Fibroblast of lung (primary cell): ENCODE results near the gene SOX12. TPM values are rescaled to one million over a fixed set of nuclear protein-coding genes. Genes with fewer than 3 reads are reported as not detected.

Experiments
- DNase-seq, 2 donors: peaks; one replicate each; pipeline versions ENCODE4 v3.0.0 to v3.0.0-alpha.2; 2010; ENCODE audit warnings: low read depth in 2 of 2
- H2AFZ ChIP-seq: 2 replicates; pipeline ENCODE4 v1.5.1; 2012; ENCODE audit warnings: low read length, control low read depth, inconsistent platforms
- H3K27ac ChIP-seq: 2 replicates; pipeline ENCODE4 v1.5.1; 2011; ENCODE audit warnings: low read length, control low read depth; ENCODE audit not compliant: insufficient read depth
- H3K27me3 ChIP-seq: 2 replicates; pipeline ENCODE4 v1.5.1; 2011; ENCODE audit warnings: mild to moderate bottlenecking, low read length; ENCODE audit not compliant: control insufficient read depth, insufficient read depth
- H3K36me3 ChIP-seq: 2 replicates; pipeline ENCODE4 v1.5.1; 2011; ENCODE audit warnings: low read length; ENCODE audit not compliant: control insufficient read depth, insufficient read depth
- H3K4me1 ChIP-seq: 2 replicates; pipeline ENCODE4 v1.5.1; 2011; ENCODE audit warnings: low read length; ENCODE audit not compliant: control insufficient read depth, insufficient read depth; ENCODE audit errors: extremely low read depth
- H3K4me2 ChIP-seq: 2 replicates; pipeline ENCODE4 v1.5.1; 2011; ENCODE audit warnings: low read length, control low read depth; ENCODE audit not compliant: insufficient read depth; ENCODE audit errors: extremely low read depth
- H3K4me3 ChIP-seq, 4 experiments: fragments of 200-600 bp in 1 of 4; sonication (generic) in 1 of 4; replicated peaks in 1 of 4; 2 replicates each; pipeline ENCODE4 v1.5.1; 2011 to 2016; ENCODE audit warnings: low read length in 4 of 4, low read depth in 3 of 4, mild to moderate bottlenecking in 3 of 4, control low read depth in 2 of 4, inconsistent platforms in 1 of 4, mixed read lengths in 1 of 4; ENCODE audit not compliant: insufficient read depth in 1 of 4; ENCODE audit errors: control extremely low read depth in 1 of 4
- H3K79me2 ChIP-seq: 2 replicates; pipeline ENCODE4 v1.5.1; 2012; ENCODE audit warnings: mild to moderate bottlenecking, low read length, inconsistent platforms; ENCODE audit not compliant: control insufficient read depth, insufficient read depth
- H3K9ac ChIP-seq: 2 replicates; pipeline ENCODE4 v1.5.1; 2011; ENCODE audit warnings: mild to moderate bottlenecking, low read length, control low read depth; ENCODE audit not compliant: insufficient read depth
- H3K9me3 ChIP-seq: 2 replicates; pipeline ENCODE4 v1.5.1; 2012; ENCODE audit warnings: low read depth, low read length; ENCODE audit not compliant: control insufficient read depth, insufficient read depth
- H4K20me1 ChIP-seq: 2 replicates; pipeline ENCODE4 v1.5.1; 2011; ENCODE audit warnings: low read length; ENCODE audit not compliant: control insufficient read depth, insufficient read depth; ENCODE audit errors: extremely low read depth
- EZH2 ChIP-seq: IDR thresholded peaks from 2 replicates; pipeline ENCODE4 v1.5.1; 2012; ENCODE audit warnings: low read length, control low read depth, mild to moderate bottlenecking; ENCODE audit errors: missing control alignments
- polyA plus RNA-seq, 2 donors: library from polyadenylated mRNA; depleted of rRNA in 1 of 2; stranded (reverse) in 1 of 2; unstranded in 1 of 2; fragments of >200 nt; gene quantifications; 2 replicates each; pipeline ENCODE4 v1.2.1, GENCODE V29; 2011 to 2012; ENCODE audit warnings: missing spikeins in 1 of 2
- total RNA-seq: library from RNA; depleted of rRNA; stranded (reverse); fragments of >200 nt; gene quantifications from 2 replicates; pipeline ENCODE4 v1.2.1, GENCODE V29; 2014
- TF ChIP-seq, protein P1 (sequence below), 2 donors: IDR thresholded peaks in 1 of 2; conservative IDR thresholded peaks in 1 of 2; 1 replicate in 1 of 2; 2 replicates in 1 of 2; pipeline ENCODE4 v1.5.1; 2011 to 2012; ENCODE audit warnings: low read length in 2 of 2, control low read depth in 1 of 2, inconsistent platforms in 1 of 2, low read depth in 1 of 2, mild to moderate bottlenecking in 1 of 2

SOX12 gene
- total and polyA plus RNA-seq, 2 donors (not counting 1 experiment from before 2014, with no cell fraction given), result 4.0 to 7.3 TPM

- Histone ChIP-seq H2AFZ (peak overlapping the region; percentile 17), H3K79me2 (no peaks in the 10 kb centered on the region), H3K36me3 (no peaks in the 10 kb centered on the region), H3K4me2 (no peak overlapping the region), H3K4me3 (no peak overlapping the region), H3K9me3 (no peaks in the 10 kb centered on the region), H3K27me3 (no peaks in the 10 kb centered on the region), H3K27ac (peak overlapping the region; percentile 38), H3K4me1 (peaks cover 19% of the 10 kb centered on the region), H4K20me1 (no peaks in the 10 kb centered on the region), H3K9ac (no peak overlapping the region)
- TF ChIP-seq, protein P1, sequence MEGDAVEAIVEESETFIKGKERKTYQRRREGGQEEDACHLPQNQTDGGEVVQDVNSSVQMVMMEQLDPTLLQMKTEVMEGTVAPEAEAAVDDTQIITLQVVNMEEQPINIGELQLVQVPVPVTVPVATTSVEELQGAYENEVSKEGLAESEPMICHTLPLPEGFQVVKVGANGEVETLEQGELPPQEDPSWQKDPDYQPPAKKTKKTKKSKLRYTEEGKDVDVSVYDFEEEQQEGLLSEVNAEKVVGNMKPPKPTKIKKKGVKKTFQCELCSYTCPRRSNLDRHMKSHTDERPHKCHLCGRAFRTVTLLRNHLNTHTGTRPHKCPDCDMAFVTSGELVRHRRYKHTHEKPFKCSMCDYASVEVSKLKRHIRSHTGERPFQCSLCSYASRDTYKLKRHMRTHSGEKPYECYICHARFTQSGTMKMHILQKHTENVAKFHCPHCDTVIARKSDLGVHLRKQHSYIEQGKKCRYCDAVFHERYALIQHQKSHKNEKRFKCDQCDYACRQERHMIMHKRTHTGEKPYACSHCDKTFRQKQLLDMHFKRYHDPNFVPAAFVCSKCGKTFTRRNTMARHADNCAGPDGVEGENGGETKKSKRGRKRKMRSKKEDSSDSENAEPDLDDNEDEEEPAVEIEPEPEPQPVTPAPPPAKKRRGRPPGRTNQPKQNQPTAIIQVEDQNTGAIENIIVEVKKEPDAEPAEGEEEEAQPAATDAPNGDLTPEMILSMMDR (conservative IDR thresholded peaks at IDR 0.05 in 1 of 2, IDR thresholded peaks at IDR 0.05 in 1 of 2; ENCODE audit: low read depth in 1 of 2, low read length in 2 of 2), result no peak
- no peak for TF ChIP-seq EZH2
- DNase-seq, result peak; percentile 61 to 90
Measured at GRCh38 chr20:373171-373890, 48.0 kb downstream of the SOX12 start.

- DNase-seq, result no peak
- Histone ChIP-seq H3K4me1 (peaks cover 19% of the 10 kb centered on the region), H2AFZ (no peak overlapping the region), H3K27me3 (no peaks in the 10 kb centered on the region), H3K27ac (no peak overlapping the region), H3K4me3 (no peak overlapping the region), H3K9ac (no peak overlapping the region), H3K36me3 (no peaks in the 10 kb centered on the region), H3K4me2 (no peak overlapping the region), H3K9me3 (no peaks in the 10 kb centered on the region), H3K79me2 (no peaks in the 10 kb centered on the region), H4K20me1 (no peaks in the 10 kb centered on the region)
- TF ChIP-seq EZH2, result no peak
- TF ChIP-seq, protein P1 (conservative IDR thresholded peaks at IDR 0.05 in 1 of 2, IDR thresholded peaks at IDR 0.05 in 1 of 2; ENCODE audit: low read depth in 1 of 2, low read length in 2 of 2), result no peak
Measured at GRCh38 chr20:375265-375889, 50.0 kb downstream of the SOX12 start.

GRCh38 chr20:376089-376488 lies 50.7 kb downstream of the SOX12 start:
- Histone ChIP-seq H3K4me3 (no peak overlapping the region), H3K27me3 (no peaks in the 10 kb centered on the region), H3K27ac (no peak overlapping the region), H3K4me2 (no peak overlapping the region), H4K20me1 (no peaks in the 10 kb centered on the region), H3K4me1 (peaks cover 19% of the 10 kb centered on the region), H3K9me3 (no peaks in the 10 kb centered on the region), H3K9ac (no peak overlapping the region), H3K79me2 (no peaks in the 10 kb centered on the region), H2AFZ (no peak overlapping the region), H3K36me3 (no peaks in the 10 kb centered on the region)
- DNase-seq, result no peak
- TF ChIP-seq EZH2, result no peak
- TF ChIP-seq, protein P1 (conservative IDR thresholded peaks at IDR 0.05 in 1 of 2, IDR thresholded peaks at IDR 0.05 in 1 of 2; ENCODE audit: low read depth in 1 of 2, low read length in 2 of 2), result no peak
